Activated CD8-positive, alpha-beta T cell treated with anti-CD3 and anti-CD28 coated beads, Interleukin-2, amount 10 ng/mL, durations not matched to agents 7 days and 5 days (primary cell): Measurements from ENCODE around the gene SAG. TPM values are rescaled to one million over a fixed set of nuclear protein-coding genes. Genes with fewer than 3 reads are reported as not detected.

Source experiments
- ATAC-seq: fragments of 150-1000 bp; cut with Tn5 transposase; one replicate; pipeline ENCODE4 v1.10.0; 2021; ENCODE audit warnings: moderate library complexity
- CTCF ChIA-PET: fragments of 350-600 bp; sonication (Branson Sonifier 250); formaldehyde crosslinking; loops from one replicate; lab custom pipeline; 2021; ENCODE audit warnings: antibody characterized with exemption; lab: Charles Lee
- POLR2A ChIA-PET: fragments of 350-600 bp; sonication (Branson Sonifier 250); formaldehyde crosslinking; loops from one replicate; lab custom pipeline; 2021; ENCODE audit warnings: antibody characterized with exemption; lab: Charles Lee
- DNase-seq: peaks from one replicate; pipeline ENCODE4 v3.0.0-alpha.2; 2020
- H3K27ac Mint-ChIP-seq: one replicate; pipeline ENCODE4 v1.8.0; 2021; ENCODE audit warnings: mild to moderate bottlenecking, mixed read lengths
- H3K27me3 Mint-ChIP-seq: one replicate; pipeline ENCODE4 v1.8.0; 2021; ENCODE audit warnings: low read depth, mixed read lengths
- H3K36me3 Mint-ChIP-seq: one replicate; pipeline ENCODE4 v1.8.0; 2021; ENCODE audit warnings: low read depth, mixed read lengths
- H3K4me1 Mint-ChIP-seq: one replicate; pipeline ENCODE4 v1.8.0; 2021; ENCODE audit warnings: low read depth, mixed read lengths
- H3K4me3 Mint-ChIP-seq: one replicate; pipeline ENCODE4 v1.8.0; 2021; ENCODE audit warnings: mild to moderate bottlenecking, mixed read lengths
- H3K9me3 Mint-ChIP-seq: one replicate; pipeline ENCODE4 v1.8.0; 2022; ENCODE audit warnings: mixed read lengths; ENCODE audit not compliant: insufficient read depth
- total RNA-seq, 2 experiments: library from RNA; stranded (reverse); gene quantifications; one replicate each; pipeline ENCODE4 v1.2.3, GENCODE V29; 2021

Gene SAG
- total RNA-seq, 2 experiments from 2014 or later, result 0.05 TPM; not detected in 1

- H3K4me3 Mint-ChIP-seq, result no peak overlapping the region
- H3K27me3 Mint-ChIP-seq, result no peaks in the 10 kb centered on the region
- H3K4me1 Mint-ChIP-seq, result peaks cover 68% of the 10 kb centered on the region
- POLR2A ChIA-PET, result interaction anchor here (1.0 kb wide), 1 partner anchor 34 kb away, joined by 3 read pairs; the partner anchor contains the start of gene DGKD
- H3K9me3 Mint-ChIP-seq, result no peaks in the 10 kb centered on the region
- DNase-seq (no peak), ATAC-seq (no peak)
- CTCF ChIA-PET, result interaction anchor here (1.2 to 1.6 kb wide), 4 partner anchors 13 to 60 kb away, joined by 3 to 6 read pairs (median 3); no protein-coding TSS in a partner anchor
- H3K36me3 Mint-ChIP-seq, result peaks cover 56% of the 10 kb centered on the region
- no peak overlapping the region for H3K27ac Mint-ChIP-seq
Measured at GRCh38 chr2:233387667-233388528, 80.3 kb downstream of the SAG start.

- Mint-ChIP-seq H3K27ac (peak overlapping the region; percentile 5), H3K4me1 (peaks cover 58% of the 10 kb centered on the region), H3K9me3 (no peaks in the 10 kb centered on the region), H3K4me3 (no peak overlapping the region), H3K36me3 (peaks cover 52% of the 10 kb centered on the region), H3K27me3 (no peaks in the 10 kb centered on the region)
- ATAC-seq (no peak), DNase-seq (no peak)
- CTCF ChIA-PET, result interaction anchor here (1.2 to 2.0 kb wide), 2 partner anchors 10 to 11 kb away, joined by 3 to 6 read pairs; no protein-coding TSS in a partner anchor
- POLR2A ChIA-PET, result interaction anchor here (0.9 kb wide), 1 partner anchor 36 kb away, joined by 3 read pairs; no protein-coding TSS in a partner anchor
Measured at GRCh38 chr2:233389601-233390125, 82.0 kb downstream of the SAG start.

GRCh38 chr2:233395687-233396086 lies 88.1 kb downstream of the SAG start:
- no peak for DNase-seq
- Mint-ChIP-seq H3K36me3 (peaks cover 50% of the 10 kb centered on the region), H3K27ac (peak overlapping the region; percentile 14), H3K4me3 (no peak overlapping the region), H3K9me3 (no peaks in the 10 kb centered on the region), H3K27me3 (no peaks in the 10 kb centered on the region), H3K4me1 (peaks cover 52% of the 10 kb centered on the region)
- ATAC-seq, result no peak
- CTCF ChIA-PET, result interaction anchor here (0.9 to 1.4 kb wide), 4 partner anchors 9 to 52 kb away, joined by 3 to 6 read pairs (median 4); no protein-coding TSS in a partner anchor
- POLR2A ChIA-PET, result no interaction called here

Other genes starting within 250 kb of the SAG start
- gene INPP5D, start 247.5 kb upstream of the SAG start, total RNA-seq, result 100 to 1,000 TPM; 108 to 122 TPM
- gene ATG16L1, start 56.1 kb upstream of the SAG start, total RNA-seq, result 10 to 100 TPM; 47.2 to 50.5 TPM
- 10 to 100 TPM; 92.1 to 94.2 TPM for gene DGKD, start 46.7 kb downstream of the SAG start, total RNA-seq